Ishikawa (cell line): Measurements from ENCODE around the gene BCO2.

ENCODE experiments used
- CEBPB ChIP-seq: IDR thresholded peaks from 2 replicates; pipeline ENCODE4 v1.6.1; 2012
- CREB1 ChIP-seq: IDR thresholded peaks from 2 replicates; pipeline ENCODE4 v1.6.1; 2012; ENCODE audit warnings: low read depth
- EGR1 ChIP-seq: IDR thresholded peaks from 2 replicates; pipeline ENCODE4 v1.6.1; 2012
- EP300 ChIP-seq: IDR thresholded peaks from 2 replicates; pipeline ENCODE4 v1.6.1; 2012; ENCODE audit warnings: borderline replicate concordance
- FOXM1 ChIP-seq: IDR thresholded peaks from 2 replicates; pipeline ENCODE4 v1.6.1; 2012; ENCODE audit warnings: low read depth, borderline replicate concordance
- NFIC ChIP-seq: IDR thresholded peaks from 2 replicates; pipeline ENCODE4 v1.6.1; 2012
- RAD21 ChIP-seq: IDR thresholded peaks from 2 replicates; pipeline ENCODE4 v1.6.1; 2012; ENCODE audit warnings: low read depth
- TAF1 ChIP-seq: IDR thresholded peaks from 2 replicates; pipeline ENCODE4 v1.6.1; 2012; ENCODE audit warnings: low read depth, mild to moderate bottlenecking
- TCF12 ChIP-seq: IDR thresholded peaks from 2 replicates; pipeline ENCODE4 v1.6.1; 2012; ENCODE audit warnings: low read depth
- TEAD4 ChIP-seq: IDR thresholded peaks from 2 replicates; pipeline ENCODE4 v1.6.1; 2012
- YY1 ChIP-seq: IDR thresholded peaks from 2 replicates; pipeline ENCODE4 v1.6.1; 2012; ENCODE audit warnings: low read depth
- ZBTB7A ChIP-seq: IDR thresholded peaks from 2 replicates; pipeline ENCODE4 v1.6.1; 2012; ENCODE audit warnings: low read depth
- TF ChIP-seq, protein P1 (sequence below): IDR thresholded peaks from 2 replicates; pipeline ENCODE4 v1.6.1; 2012
- TF ChIP-seq, protein P2 (sequence below): IDR thresholded peaks from 2 replicates; pipeline ENCODE4 v1.6.1; 2012; ENCODE audit warnings: low read depth, mild to moderate bottlenecking
- TF ChIP-seq, protein P3 (sequence below): IDR thresholded peaks from 2 replicates; pipeline ENCODE4 v1.6.1; 2012

BCO2 gene

GRCh38 chr11:112167145-112167544 lies 8.2 kb upstream of the BCO2 start, which contains the start of gene TEX12:
TEX12 (plus strand) TSS chr11:112167372; CDS start chr11:112169269, 1,897 bp downstream.
- TF ChIP-seq FOXM1 (no peak), TCF12 (no peak), EGR1 (no peak), TEAD4 (no peak), NFIC (no peak), CEBPB (no peak), TAF1 (no peak), YY1 (no peak), EP300 (no peak), ZBTB7A (no peak), CREB1 (no peak), RAD21 (no peak)
- TF ChIP-seq, protein P1, sequence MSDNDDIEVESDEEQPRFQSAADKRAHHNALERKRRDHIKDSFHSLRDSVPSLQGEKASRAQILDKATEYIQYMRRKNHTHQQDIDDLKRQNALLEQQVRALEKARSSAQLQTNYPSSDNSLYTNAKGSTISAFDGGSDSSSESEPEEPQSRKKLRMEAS = no peak
- TF ChIP-seq, protein P2, sequence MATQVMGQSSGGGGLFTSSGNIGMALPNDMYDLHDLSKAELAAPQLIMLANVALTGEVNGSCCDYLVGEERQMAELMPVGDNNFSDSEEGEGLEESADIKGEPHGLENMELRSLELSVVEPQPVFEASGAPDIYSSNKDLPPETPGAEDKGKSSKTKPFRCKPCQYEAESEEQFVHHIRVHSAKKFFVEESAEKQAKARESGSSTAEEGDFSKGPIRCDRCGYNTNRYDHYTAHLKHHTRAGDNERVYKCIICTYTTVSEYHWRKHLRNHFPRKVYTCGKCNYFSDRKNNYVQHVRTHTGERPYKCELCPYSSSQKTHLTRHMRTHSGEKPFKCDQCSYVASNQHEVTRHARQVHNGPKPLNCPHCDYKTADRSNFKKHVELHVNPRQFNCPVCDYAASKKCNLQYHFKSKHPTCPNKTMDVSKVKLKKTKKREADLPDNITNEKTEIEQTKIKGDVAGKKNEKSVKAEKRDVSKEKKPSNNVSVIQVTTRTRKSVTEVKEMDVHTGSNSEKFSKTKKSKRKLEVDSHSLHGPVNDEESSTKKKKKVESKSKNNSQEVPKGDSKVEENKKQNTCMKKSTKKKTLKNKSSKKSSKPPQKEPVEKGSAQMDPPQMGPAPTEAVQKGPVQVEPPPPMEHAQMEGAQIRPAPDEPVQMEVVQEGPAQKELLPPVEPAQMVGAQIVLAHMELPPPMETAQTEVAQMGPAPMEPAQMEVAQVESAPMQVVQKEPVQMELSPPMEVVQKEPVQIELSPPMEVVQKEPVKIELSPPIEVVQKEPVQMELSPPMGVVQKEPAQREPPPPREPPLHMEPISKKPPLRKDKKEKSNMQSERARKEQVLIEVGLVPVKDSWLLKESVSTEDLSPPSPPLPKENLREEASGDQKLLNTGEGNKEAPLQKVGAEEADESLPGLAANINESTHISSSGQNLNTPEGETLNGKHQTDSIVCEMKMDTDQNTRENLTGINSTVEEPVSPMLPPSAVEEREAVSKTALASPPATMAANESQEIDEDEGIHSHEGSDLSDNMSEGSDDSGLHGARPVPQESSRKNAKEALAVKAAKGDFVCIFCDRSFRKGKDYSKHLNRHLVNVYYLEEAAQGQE = no peak
- TF ChIP-seq, protein P3, sequence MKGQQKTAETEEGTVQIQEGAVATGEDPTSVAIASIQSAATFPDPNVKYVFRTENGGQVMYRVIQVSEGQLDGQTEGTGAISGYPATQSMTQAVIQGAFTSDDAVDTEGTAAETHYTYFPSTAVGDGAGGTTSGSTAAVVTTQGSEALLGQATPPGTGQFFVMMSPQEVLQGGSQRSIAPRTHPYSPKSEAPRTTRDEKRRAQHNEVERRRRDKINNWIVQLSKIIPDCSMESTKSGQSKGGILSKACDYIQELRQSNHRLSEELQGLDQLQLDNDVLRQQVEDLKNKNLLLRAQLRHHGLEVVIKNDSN = no peak

DNA sequence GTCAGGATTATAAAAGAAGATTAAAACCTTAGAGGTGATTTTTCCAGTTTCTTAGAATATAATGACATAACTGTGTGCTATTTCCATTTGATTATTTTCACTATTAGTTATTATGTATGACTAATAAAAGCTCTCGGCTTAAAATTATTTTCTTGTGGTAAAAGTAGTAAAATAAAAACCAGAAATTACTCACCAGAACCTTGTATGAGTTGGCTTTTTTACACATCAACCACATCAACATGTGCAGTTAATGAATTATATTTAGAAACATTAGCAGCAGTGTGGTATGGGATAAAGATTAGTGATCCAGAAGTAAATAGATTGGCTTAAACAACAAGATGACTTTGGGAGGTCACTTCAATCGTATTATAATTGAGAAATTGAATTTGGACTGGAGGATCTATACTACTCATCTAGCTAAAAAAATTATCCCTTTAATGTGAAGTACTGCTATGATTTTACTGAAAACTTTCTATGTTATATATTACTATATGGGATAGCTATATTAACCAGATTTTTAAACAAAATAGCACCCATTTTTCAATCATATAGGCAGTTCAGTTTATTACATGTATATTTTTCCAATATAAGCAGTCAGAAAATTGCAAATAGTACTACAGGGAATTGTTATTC lies 2.8 kb upstream of the BCO2 start:
- no peak for TF ChIP-seq CREB1
- TF ChIP-seq EGR1 = no peak
- TF ChIP-seq CEBPB = no peak
- no peak for TF ChIP-seq NFIC
- TF ChIP-seq, protein P1 = no peak

- TF ChIP-seq EGR1 (no peak), NFIC (no peak), CEBPB (no peak), ZBTB7A (no peak), YY1 (no peak), TAF1 (no peak), EP300 (no peak), RAD21 (no peak), TCF12 (no peak)
- TF ChIP-seq, protein P1 = no peak
- TF ChIP-seq, protein P2 = no peak
These were observed 2.2 kb upstream of the BCO2 start for GRCh38 chr11:112173152-112173551.

GRCh38 chr11:112175599-112175952 lies 264 bp downstream of the BCO2 start:
- no peak for TF ChIP-seq ZBTB7A
- TF ChIP-seq YY1 = no peak
- no peak for TF ChIP-seq TAF1
- no peak for TF ChIP-seq TEAD4
- TF ChIP-seq CEBPB = no peak
- TF ChIP-seq, protein P3 = no peak
- TF ChIP-seq NFIC = no peak

DNA sequence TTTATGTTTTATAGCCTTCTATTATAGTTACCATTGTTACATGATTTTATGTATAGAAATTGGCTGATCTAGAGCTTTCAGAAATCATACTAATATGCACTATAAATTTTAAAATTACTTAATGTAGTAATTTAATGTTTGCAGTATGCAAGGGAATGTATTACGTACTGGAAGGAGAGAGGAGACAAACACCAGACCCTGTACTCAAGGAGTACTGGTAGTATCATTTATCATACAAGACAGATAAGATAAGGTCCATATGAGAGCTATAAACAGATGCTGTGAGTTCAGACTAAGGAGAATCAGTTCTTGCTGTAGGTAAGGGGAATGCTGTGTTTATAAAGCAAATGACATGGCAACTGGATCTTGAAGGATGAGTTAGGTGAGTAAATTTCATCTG lies 765 bp downstream of the BCO2 start:
- no peak for TF ChIP-seq TAF1
- no peak for TF ChIP-seq NFIC
- no peak for TF ChIP-seq EGR1
- TF ChIP-seq TCF12 = no peak

DNA sequence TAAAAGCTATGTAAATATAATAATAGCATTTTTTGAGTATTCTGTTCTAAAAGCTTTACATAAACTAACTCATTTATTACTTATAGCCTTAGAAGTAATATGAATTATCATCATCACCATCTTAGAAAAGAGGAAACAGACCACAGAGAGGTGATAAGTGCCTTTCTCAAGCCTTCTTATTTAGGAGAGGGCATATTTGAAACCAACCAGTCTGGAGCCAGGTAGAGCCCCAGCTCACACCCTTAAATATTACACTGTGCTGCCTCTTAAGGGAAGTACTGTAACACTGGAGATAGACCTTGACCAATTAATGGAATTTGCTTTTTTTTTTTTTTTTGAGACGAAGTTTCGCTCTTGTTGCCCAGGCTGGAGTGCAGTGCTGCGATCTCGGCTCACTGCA lies 2.3 kb downstream of the BCO2 start:
- TF ChIP-seq, protein P3 = no peak
- TF ChIP-seq FOXM1 (no peak), EGR1 (no peak), NFIC (no peak), RAD21 (no peak), CEBPB (no peak), TCF12 (no peak), CREB1 (no peak)
